Stimulated activated CD8-positive, alpha-beta memory T cell treated with anti-CD3 and anti-CD28 coated beads, Interleukin-12 subunit alpha, Interleukin-12 subunit beta, amount 100 ng/mL, for 24 hours (primary cell): ENCODE results near the gene NUP62.
"Not testable (repeated sequence)": the region's sequence is repeated elsewhere in the genome, so short reads cannot be mapped to it uniquely, and the experiment has no call there.

Experiments used
- DNase-seq: peaks from one replicate; pipeline ENCODE4 v3.0.0-alpha.2; 2020; ENCODE audit errors: extremely low read depth

Gene NUP62

DNA sequence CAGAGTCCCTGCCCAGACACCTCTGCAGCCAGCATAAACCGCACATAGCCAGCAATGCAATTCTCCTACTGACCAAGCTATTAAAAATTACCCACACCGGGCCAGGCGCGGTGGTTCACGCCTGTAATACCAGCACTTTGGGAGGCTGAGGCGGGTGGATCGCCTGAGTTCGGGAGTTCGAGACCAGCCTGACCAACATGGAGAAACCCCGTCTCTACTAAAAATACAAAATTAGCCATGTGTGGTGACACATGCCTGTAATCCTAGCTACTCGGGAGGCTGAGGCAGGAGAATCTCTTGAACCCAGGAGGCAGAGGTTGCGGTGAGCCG, 4.5 kb downstream of the NUP62 start:
- not testable (repeated sequence) for DNase-seq

DNA sequence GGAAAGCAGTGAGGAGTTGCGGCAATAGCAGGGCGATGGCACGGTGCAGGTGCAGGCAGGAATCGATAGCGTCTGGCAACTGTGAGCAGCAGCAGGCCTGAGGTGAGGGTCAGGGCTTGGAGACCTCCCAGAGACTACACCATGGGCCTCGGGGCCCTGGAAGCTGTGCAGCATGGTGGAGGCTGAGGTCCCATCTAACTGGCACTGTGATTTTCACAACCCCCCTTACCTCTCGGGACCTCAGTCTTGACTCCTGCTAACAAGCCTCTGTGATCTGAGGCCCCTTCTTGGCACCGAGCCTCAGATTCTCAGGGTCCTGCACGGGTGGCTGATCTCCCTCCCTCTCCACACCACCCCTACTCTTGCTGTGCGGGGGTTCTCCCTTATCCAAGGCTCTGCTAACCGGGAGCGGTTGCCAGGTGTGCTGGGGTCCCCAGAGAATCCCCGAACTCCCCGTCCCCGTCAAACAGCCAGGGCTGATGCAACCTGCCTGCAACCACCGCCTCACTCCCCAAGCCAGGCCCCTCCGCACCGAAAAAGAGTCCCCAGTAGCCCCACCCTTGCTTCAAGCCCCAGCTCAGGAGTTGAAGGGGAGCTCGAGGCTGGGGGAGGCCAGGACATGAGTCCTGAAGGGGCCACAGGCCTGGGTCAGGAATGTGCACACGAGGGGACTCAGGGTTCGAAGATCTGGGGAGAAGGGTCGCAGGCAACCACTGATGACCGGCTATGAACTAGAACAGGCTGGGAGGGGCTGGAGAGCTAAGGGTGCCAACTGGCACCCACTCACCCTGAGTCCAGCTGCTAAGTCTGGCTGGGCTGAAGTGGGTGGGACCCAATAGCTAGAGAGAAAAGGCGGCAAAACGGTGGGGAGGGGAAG, 5.1 kb downstream of the NUP62 start:
- DNase-seq = no peak

DNA sequence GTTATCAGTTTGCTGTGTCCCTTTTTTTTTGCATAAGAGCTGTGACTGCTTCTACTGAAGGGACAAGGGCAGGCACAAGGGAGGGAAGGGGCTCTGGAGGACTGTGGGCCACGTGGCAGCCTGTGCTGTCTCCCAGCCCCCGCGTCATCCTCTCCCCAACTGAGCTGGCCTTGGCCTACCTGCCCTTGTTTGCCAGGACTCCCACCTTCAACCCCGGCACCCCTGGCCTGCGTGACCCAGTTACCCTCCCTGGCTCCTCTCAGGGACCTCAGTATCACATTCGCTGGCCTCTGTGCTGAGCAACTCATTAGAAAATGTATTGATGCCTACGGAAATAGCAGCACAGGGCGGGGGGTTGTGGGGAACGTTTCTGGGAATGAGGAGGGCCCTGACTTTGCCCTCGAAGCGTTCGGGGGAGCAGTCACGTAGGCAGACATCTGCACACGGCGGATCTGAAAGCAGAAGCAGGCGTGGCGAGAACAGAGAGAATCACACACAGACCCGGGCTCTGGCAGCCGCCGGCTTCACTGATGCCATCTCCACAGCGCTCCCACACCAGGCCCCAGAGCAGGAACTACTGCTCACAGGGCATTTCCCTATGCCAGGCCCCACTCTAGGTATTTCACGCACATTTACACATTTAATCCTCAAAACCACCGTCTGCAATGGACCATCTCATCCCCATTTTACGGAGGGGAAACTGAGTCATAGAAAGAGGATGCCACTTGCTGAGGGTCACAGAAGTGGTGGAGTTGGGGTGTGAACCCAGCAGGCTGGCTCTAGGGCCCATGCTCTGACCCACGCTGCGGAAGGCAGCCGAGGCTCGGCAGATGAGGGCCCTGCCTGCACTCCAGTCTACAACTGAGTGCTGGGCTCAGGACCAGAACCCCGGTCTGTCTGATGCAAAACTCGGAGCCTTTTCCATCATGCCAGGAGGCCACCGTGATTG, 6.0 kb downstream of the NUP62 start:
- DNase-seq = no peak

DNA sequence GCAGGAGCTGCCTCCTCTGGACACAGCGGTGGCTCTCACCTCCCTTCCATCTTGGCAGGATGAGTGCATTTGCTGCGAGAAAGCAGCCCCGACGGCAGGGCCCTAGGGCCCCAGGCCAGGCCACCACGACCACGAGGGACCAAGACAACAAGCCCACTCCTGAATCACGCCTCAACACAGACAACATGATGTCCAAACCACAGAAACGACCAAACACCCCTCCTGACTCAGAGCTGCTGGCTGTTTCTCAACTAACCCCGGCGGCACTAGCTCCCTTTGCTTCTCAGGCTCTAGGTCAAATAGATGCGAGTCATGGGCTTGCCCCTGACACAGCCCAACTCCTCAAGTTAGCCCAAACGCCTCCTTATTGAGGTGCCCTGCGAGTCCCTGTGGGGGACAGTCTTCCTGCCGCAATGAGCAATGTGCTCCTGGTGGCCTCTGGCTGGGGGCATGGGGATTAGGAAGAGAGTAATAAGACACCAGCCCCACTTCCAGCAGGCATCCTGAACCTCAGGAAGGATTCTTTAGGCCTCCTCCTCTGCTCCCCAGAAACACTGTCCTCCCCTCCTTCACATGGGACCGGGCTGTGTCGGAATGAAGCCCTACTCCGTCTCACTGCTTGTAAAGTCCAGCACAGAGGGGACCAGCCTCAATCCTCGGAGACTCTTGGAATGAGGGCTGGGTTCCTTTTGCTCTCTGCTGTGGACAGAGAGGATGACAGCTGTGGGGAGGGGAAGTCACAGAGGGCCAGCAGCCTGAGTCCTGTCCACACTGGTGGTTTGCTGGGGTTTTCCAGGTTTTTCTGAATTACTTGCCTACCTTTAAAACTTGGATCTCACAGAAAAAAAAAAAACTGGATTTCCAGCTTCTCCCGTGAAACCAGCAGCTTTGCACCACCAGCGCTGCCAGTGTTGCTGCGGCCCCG, 7.2 kb downstream of the NUP62 start:
- DNase-seq = no peak

DNA sequence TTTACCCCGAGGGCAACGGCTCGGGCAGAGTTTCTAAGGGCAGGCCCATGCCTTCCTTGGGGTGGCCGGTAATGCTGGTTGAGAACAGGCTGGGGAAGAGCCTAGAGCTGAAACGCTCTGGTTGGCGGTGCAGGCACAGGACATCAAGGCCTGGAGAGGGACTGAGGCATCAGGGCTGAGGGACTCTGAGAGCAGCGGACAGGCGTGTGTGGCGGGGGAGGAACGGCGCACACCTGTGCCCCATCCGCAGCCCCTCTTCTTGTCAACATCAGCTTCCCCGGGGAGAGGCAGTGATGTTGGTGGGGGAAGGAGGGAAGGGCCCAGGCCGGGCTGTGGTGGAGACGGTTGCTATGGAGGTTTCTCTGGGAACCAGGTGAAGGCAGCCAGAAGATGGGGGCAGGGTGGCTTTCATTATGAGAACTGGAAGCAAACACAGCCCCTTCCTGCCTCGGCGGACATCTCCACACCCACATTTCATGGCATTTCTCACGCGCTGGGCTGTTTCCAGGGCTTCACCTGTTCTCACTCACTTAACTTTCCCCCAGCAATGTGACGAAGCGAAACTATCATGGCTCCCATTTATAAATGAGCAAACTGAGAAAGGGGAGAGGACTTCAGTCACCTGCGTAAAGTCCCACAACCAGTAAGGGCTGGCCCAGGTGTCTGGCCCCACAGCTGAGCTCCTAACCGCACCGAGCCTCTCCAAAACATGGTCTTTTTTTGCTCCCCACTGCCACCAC, 8.5 kb downstream of the NUP62 start:
- DNase-seq = no peak

DNA sequence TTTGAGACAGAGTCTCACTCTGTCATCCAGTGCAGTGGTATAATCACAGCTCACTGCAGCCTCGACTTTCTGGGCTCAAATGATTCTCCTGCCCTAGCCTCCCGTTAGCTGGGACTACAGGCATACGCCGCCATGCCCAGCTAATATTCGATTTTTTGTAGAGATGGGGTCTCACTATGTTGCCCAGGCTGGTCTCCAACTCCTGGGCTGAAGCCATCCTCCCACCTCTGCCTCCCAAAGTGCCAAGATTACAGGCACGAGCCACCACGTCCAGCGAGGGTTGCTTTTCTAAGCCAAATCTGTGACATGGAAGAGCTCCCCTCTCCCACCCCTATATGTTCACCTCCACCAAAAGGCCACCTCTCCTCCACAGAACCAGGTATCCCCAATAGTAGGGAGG, 11.2 kb downstream of the NUP62 start:
- no peak for DNase-seq

DNA sequence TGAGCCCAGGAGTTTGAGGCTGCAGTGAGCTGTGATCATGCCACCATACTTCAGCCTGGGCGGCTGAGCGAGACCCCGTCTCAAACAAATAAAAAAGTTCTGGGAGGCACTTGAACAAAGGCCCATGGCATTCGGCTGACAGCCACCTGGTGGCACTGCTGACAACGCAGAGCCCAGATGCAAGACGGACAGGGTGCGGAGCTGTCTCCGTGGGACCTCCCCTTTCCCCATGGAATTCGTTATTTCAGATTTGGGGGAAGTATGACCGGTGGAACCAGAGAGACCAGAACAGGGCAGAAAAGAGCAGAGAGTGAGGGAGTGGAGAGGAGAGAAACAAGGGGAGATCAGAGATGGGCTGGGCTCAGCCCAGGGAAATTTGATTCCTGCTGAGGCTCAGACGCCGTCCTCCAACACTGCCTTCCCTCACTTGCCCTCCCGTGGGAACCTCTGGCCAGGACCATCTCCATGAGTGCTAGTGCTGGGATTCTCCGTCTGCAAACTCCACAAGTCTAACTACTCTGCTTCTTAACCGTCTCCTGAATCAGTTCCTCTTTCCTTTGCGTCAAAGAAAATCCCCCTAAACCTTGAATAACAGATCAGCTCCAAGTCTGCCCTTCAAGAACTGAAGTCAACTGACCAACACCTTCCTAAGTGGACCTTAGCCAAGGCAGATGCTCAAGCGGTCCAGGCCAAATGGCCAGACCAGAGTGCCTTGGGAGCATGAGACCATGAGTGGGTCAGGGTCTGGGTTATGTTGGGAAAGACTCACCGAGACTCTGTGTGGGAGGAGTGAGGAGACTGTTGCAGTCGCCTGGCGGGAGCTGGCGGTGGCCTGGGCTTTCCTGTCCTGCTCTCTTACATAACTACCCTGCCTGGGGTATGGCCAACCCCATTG, 12.2 kb downstream of the NUP62 start:
- DNase-seq = no peak

DNA sequence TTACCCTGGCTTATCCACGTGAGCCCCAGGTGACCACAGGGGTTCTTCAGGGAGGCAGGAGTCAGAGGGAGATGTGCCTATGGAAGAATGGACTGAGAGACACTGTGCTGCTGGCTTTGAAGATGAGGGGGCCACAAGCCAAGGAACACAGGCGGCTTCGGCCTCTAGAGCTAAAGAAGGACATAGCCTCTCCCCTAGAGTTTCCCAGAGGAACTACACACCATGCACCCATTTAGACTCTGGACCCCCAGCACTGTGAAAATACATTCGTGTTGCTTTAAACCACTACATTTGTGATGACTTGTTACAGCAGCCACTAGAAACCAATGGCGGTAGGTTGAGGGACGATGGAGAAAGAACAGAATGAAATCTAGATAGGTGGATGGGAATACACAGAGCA, 14.0 kb downstream of the NUP62 start:
- no peak for DNase-seq

DNA sequence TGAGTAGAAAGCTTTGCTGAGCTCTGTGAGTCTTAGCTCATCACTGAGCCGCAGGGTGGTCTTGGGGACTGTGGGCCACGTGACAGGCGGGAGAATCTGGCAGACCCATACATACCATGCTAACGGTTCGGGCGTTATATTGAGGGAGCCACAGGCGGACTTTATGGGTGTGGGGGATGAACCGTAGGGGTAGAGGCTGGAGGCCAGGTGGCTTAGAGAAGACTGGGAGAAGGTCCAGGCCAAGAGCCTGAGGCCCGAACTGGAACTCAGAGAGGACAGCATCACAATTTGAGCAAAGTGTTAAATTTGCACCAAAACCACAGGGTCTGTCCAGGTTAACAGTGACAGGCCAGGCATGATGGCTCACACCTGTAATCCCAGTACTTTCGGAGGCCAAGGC, 15.6 kb downstream of the NUP62 start:
- no peak for DNase-seq

DNA sequence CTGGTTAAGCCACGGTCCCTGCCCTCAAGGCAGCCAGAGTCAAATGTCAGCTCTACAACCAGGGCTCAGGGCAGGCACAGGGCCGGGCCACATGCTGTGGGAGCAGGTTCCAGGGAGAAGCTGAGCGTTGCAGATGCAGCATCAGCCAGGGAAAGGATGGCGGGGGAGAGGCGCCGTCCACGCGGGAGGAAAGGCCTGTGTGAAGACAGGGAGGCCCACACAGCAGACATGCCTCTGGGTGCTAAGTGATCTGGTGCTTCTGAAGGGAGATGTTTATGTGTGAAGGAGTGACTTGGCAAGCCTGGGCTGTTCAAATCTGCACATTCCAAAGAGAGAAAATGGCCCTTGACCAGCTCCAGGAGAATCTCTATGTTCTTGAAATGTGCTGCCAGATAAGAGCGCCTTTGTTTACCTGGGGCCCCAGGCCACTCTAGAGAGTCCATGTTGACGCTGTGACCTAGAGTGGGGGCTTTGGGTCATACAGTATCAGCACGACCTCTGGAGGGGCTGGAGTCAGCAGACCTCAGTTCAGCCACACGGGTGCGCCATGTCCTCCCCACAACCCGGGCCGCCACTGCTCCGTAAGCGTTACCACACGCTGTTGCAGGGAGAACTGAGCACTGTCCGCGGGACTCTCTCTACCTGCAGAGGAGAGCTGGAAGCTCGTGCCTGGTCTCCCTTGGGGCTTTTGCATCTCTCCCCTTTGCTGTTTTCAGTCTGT, 16.2 kb downstream of the NUP62 start:
- DNase-seq = no peak

DNA sequence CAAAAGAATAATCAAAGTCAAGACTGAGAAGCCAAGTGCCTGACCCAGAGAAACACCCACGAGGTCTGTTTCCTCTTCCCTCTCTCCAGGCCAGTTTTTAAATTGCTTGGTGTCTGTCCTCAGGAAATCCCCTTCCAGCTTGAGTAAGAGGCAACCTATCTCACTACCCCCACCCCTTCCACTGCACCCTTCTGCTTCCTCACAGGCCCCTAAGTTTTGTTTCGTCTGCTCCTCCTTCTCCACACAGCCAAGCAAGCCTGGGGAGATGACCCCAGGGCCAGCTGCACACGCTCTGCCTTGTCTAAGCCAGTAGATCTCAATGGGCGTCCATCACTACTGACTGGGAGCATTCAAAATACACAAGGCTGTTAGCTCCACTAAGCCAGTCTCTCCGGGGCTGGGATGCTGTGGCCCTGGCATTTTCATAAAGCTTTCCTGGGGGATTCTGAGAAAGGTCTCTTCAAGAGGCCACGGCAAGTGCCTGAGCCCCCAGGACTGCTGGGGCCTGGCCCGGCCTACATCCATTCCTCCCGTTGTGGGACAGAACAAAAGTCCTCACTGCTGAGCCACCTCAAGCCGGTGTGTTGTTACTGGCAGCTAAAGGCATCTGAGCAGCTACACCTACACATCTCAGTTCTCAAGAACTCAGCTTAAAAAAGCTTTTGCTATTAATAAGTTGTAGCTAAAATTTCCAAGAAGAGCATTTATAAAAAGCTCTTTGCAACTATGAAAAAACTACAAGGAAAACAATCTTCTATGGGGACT, 17.7 kb downstream of the NUP62 start:
- DNase-seq = no peak

DNA sequence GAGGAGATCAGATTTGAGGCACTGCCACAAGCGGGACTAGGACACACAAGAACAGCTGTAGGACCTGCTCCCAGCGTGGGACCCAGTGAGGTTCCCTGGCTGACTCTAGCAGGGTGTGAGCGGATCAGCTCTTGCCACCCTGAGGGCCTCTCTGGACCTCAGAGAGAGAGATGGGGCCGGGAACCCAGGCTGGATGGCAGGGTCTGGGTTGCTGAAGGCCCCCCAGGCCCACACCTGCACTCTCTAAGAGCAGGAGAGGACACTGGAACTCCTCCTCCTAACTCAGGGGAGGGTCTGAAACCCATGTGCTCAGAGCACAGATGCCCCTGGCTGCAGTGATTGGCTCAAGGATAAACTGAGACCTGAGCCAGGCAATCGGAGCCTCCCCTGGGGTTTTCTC, 19.1 kb downstream of the NUP62 start:
- DNase-seq = no peak

DNA sequence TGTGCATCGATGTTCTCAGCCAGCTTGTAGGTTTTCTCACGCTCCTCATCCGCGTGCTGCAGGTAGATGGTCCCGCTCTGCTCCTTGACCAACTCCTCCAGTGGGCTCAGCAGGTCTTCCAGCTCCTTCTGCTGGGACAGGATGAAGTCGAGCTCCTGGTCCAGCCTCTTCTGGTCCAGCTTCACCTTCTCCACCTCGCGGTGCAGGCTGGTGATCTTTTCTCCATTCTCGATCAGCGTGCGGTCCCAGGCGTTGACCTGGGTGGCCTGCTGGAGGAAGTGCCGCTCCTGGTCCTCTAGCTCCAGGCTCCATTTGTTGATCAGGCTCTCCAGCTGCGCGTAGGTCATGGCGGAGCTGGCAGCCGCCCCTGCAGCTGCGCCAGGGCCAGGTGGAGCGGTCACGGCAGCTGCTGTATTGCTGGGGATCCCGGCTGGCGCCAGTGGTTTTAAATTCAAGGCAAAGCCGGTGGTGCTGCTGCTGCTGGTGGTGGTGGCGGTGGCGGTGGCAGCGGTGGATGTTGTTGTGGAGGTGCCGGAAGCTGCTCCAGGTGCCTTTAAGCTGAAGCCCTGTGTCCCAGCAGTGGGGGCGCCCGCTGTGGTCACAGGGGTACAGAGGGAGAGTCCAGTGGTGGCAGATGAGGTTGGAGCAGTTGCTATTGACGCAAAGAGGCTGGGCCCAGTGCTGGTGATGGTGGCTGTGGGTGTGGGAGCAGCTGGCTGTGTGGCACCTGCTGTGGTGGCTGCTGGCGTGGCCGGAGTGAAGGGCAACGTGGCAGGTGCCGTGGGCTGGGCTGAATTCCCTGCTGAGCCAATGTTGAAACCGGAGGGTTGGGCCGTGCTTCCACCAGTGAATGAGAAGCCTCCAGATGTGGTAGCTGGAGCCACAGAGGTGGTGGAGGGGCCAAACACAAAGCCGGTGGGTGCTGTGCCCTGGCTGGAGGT, 20.6 kb downstream of the NUP62 start:
- DNase-seq = no peak

DNA sequence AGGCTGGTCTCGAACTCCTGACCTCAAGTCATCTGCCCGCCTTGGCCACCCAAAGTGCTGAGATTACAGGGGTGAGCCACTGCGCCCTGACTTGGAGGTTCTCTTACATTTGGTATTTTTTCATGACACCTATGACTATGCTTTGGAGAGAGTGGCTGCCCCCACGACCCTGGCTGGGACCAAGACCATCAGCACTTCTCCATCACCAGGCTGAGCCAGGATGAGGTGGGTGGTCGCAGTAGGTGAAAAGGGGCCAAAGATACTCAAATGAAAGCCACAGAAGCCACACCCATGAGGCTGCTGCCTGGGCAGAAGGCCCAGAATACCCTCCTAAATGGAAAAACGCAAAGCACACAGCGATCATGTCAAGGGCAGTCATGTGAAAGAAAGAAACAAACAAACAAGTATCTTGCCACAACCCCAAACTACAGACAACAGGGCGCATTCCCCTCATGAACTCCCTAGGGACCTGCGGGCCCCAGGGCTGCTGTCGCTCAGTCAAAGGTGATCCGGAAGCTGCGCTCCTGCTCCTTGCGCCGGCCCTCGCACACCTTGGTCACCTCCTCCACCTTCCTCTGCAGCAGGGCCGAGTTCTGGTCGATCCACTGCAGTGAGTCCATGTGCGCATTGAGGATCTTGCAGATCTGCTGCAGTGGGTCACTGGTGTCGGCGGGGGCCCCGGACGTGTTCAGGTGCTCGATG, 21.4 kb downstream of the NUP62 start:
- no peak for DNase-seq

DNA sequence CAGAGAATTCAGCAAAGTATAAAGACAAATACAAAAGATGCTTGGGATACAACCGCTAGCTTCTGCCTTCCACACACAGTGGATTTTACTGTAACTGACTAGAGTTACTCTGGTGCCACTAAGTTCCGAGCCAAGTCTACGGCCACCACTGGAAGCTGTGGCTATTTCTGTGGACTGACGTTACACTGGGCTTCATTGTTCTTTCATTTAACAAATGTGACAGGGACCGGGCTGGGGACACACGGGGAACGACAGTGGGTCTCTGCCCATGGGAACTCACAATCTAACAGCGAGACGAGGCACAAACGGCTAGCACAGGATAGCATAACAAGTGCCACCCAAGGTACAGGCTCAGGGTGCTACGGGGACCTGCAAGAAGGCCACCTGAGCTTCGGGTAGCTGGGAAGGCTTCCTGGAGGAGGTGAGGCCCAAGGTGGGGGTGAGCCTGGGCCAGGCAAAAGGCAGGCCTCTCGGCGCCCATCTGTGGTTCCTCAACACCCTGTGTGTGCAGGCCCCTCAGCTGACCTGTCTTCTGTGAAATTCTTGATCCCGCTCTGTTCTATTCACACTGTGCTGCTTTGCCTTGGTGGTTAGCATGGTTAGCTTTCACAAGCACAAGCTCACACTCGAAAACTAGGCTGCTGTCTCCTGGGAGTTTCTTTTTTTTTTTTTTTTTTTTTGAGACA, 22.3 kb downstream of the NUP62 start:
- DNase-seq = no peak

DNA sequence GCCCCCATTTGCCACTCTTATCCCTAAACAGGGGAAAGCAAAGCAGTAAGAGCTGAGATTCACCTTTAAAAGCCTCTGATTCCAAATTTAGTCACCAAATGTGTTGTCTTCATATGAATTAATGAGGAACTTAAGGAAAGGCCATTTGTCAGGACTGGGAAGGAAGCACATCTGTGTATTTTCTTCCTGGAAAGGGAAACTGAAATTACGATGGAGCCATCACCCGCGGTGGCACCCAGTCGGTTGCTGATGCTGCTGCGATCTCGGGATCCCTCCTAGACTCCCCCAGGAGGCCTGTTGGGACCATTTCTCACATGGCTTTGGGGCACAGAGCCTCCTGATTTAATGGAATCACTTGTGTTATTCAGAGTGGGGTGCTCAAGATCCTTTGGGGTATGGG, 25.2 kb downstream of the NUP62 start:
- DNase-seq = no peak
